Left kidney (tissue), 2 donors: ENCODE results near the gene MRPL43. TPM values are rescaled to one million over a fixed set of nuclear protein-coding genes. Genes with fewer than 3 reads are reported as not detected.

Experiments used
- DNase-seq: peaks from one replicate; pipeline ENCODE4 v3.0.0-alpha.2; 2013
- polyA plus RNA-seq: library from polyadenylated mRNA; unstranded; fragments of 120-200 nt; gene quantifications from one replicate; pipeline ENCODE4 v1.2.1, GENCODE V29; 2013; ENCODE audit not compliant: insufficient read length

The MRPL43 gene
- polyA plus RNA-seq, 1 donor, result 84.0 TPM

GRCh38 chr10:100969187-100970075 lies 17.9 kb downstream of the MRPL43 start, which contains the start of gene SEMA4G:
TSS of gene SEMA4G (plus strand) at chr10:100969504. CDS start at chr10:100972913, 3,409 bp downstream.
- peak; percentile 35 for DNase-seq

GRCh38 chr10:100968863-100969186 lies 18.5 kb downstream of the MRPL43 start:
- DNase-seq, result no peak

- no peak for DNase-seq
These were observed 19.1 kb downstream of the MRPL43 start for GRCh38 chr10:100968062-100968736.

- DNase-seq, result no peak
These were observed 20.0 kb downstream of the MRPL43 start for GRCh38 chr10:100967332-100967731.

- DNase-seq, result no peak
These were observed 20.4 kb downstream of the MRPL43 start for GRCh38 chr10:100966887-100967286.

- DNase-seq, result no peak
These were observed 21.5 kb downstream of the MRPL43 start for GRCh38 chr10:100965820-100966219.

GRCh38 chr10:100963826-100964225 lies 23.5 kb downstream of the MRPL43 start:
- DNase-seq, result no peak

- no peak for DNase-seq
These were observed 24.8 kb downstream of the MRPL43 start for GRCh38 chr10:100962351-100963080.

- no peak for DNase-seq
These were observed 27.0 kb downstream of the MRPL43 start for GRCh38 chr10:100960251-100960650.

GRCh38 chr10:100948916-100949315 lies 38.4 kb downstream of the MRPL43 start:
- DNase-seq, result no peak

GRCh38 chr10:100945754-100946153 lies 41.5 kb downstream of the MRPL43 start:
- DNase-seq, result no peak

GRCh38 chr10:100943508-100943907 lies 43.8 kb downstream of the MRPL43 start:
- DNase-seq, result no peak

- DNase-seq, result no peak
These were observed 45.1 kb downstream of the MRPL43 start for GRCh38 chr10:100942229-100942628.

- DNase-seq, result no peak
These were observed 47.4 kb downstream of the MRPL43 start for GRCh38 chr10:100939763-100940344.

Other genes with a start within 250 kb of the MRPL43 start
- gene PAX2, start 241.9 kb downstream of the MRPL43 start, polyA plus RNA-seq, result 235 TPM
- gene SLF2, start 74.5 kb downstream of the MRPL43 start, polyA plus RNA-seq, result 56.9 TPM
- gene SEMA4G, start 18.0 kb downstream of the MRPL43 start, polyA plus RNA-seq, result 63.0 TPM
- 16.3 TPM for gene TWNK, start within 50 bp of the MRPL43 start, polyA plus RNA-seq
- gene LZTS2, start 12.3 kb upstream of the MRPL43 start, polyA plus RNA-seq, result 48.9 TPM
- gene PDZD7, start 43.6 kb upstream of the MRPL43 start, polyA plus RNA-seq, result 3.3 TPM
- 27.7 TPM for gene SFXN3, start 43.7 kb upstream of the MRPL43 start, polyA plus RNA-seq
- 8.2 TPM for gene KAZALD1, start 74.5 kb upstream of the MRPL43 start, polyA plus RNA-seq
- gene TLX1, start 143.8 kb upstream of the MRPL43 start, polyA plus RNA-seq, result not detected
- gene LBX1, start 242.0 kb upstream of the MRPL43 start, polyA plus RNA-seq, result not detected